HepG2 (cell line): ENCODE measurements around the gene TMC8. TPM values are rescaled to one million over a fixed set of nuclear protein-coding genes. Genes with fewer than 3 reads are reported as not detected.

ENCODE experiments used
- ATAC-seq: fragments of 200-7000 bp; cut with Tn5 transposase; 3 replicates; pipeline ENCODE4 v1.9.1; 2020; ENCODE audit warnings: mild to moderate bottlenecking, moderate library complexity
- BruUV-seq: library from RNA; stranded (reverse); fragments of 400-500 nt; replicated peaks from 2 replicates; lab custom pipeline; 2021; lab: Mats Ljungman, UMichigan
- CTCF ChIA-PET: fragments of 300-600 bp; formaldehyde crosslinking; extraction: SDS; loops from one replicate; lab custom pipeline; 2021; ENCODE audit warnings: low total read pairs, inconsistent platforms, low intra/inter-chr PET ratio; lab: Yijun Ruan, JAX
- POLR2A ChIA-PET: fragments of 350-600 bp; sonication (Branson Sonifier 250); formaldehyde crosslinking; loops from one replicate; lab custom pipeline; 2020; ENCODE audit warnings: antibody characterized with exemption, inconsistent platforms; lab: Yijun Ruan, JAX
- DNase-seq: peaks from one replicate; pipeline ENCODE4 v3.0.0-alpha.2; 2015; ENCODE audit warnings: low spot score
- FAIRE-seq: peaks from 3 replicates; lab custom pipeline; 2011; peaks lifted over from hg19 to GRCh38; lab: Jason Lieb, UNC
- H2AFZ ChIP-seq: one replicate; pipeline ENCODE4 v1.6.1; 2011; ENCODE audit warnings: low read length, inconsistent platforms
- H3K27ac ChIP-seq: fragments of 300-600 bp; 3 replicates; pipeline ENCODE4 v1.8.0; 2011; ENCODE audit warnings: mixed run types, mild to moderate bottlenecking, mixed read lengths, low read length, inconsistent platforms; ENCODE audit not compliant: insufficient read depth; ENCODE audit errors: extremely low read length
- H3K27me3 ChIP-seq, 2 experiments: fragments of 200-600 bp in 1 of 2; 2 replicates in 1 of 2; 3 replicates in 1 of 2; pipeline versions ENCODE4 v1.6.0 to v1.8.0; 2011; ENCODE audit warnings: low read length in 2 of 2, mild to moderate bottlenecking in 2 of 2, moderate library complexity in 2 of 2, inconsistent platforms in 1 of 2; ENCODE audit not compliant: insufficient read depth in 2 of 2, control insufficient read depth in 1 of 2
- H3K36me3 ChIP-seq, 2 experiments: fragments of 200-600 bp in 1 of 2; replicated peaks in 1 of 2; 2 replicates in 1 of 2; 3 replicates in 1 of 2; pipeline versions ENCODE4 v1.5.1 to v1.8.0; 2011; ENCODE audit warnings: low read length in 2 of 2, inconsistent platforms in 1 of 2; ENCODE audit not compliant: insufficient read depth in 2 of 2, control insufficient read depth in 1 of 2
- H3K4me1 ChIP-seq: 2 replicates; pipeline ENCODE4 v1.5.1; 2012; ENCODE audit warnings: low read length, inconsistent platforms; ENCODE audit not compliant: insufficient read depth
- H3K4me2 ChIP-seq: 2 replicates; pipeline ENCODE4 v1.6.0; 2011; ENCODE audit warnings: low read depth, low read length, inconsistent platforms
- H3K4me3 ChIP-seq, 3 experiments: fragments of 200-600 bp in 1 of 3; sonication (generic), shearing (Covaris generic) in 1 of 3; replicated peaks in 1 of 3; 2 replicates each; pipeline ENCODE4 v1.5.1; 2011 to 2016; ENCODE audit warnings: low read length in 3 of 3, inconsistent platforms in 2 of 3, low read depth in 2 of 3, mild to moderate bottlenecking in 2 of 3, control low read depth in 1 of 3, mixed read lengths in 1 of 3; ENCODE audit not compliant: insufficient read depth in 1 of 3
- H3K79me2 ChIP-seq: one replicate; pipeline ENCODE4 v1.6.1; 2011; ENCODE audit warnings: low read length, inconsistent platforms; ENCODE audit not compliant: insufficient read depth
- H3K9ac ChIP-seq: 2 replicates; pipeline ENCODE4 v1.6.0; 2011; ENCODE audit warnings: mild to moderate bottlenecking, low read depth, low read length, inconsistent platforms; ENCODE audit not compliant: insufficient read depth
- H3K9me3 ChIP-seq: 2 replicates; pipeline ENCODE4 v1.5.1; 2012; ENCODE audit warnings: mild to moderate bottlenecking, low read length
- H4K20me1 ChIP-seq: 2 replicates; pipeline ENCODE4 v1.6.0; 2011; ENCODE audit warnings: inconsistent platforms, mild to moderate bottlenecking, low read length, moderate library complexity; ENCODE audit not compliant: insufficient read depth
- AGO2 ChIP-seq: fragments of 200-400 bp; formaldehyde crosslinking; optimal IDR thresholded peaks from 2 replicates; pipeline ENCODE3; 2017; ENCODE audit warnings: mild to moderate bottlenecking, low read depth, low read length, moderate library complexity
- NFE2 ChIP-seq: sonication (generic); formaldehyde crosslinking; IDR thresholded peaks from 2 replicates; pipeline ENCODE4 v1.4.0; 2020; ENCODE audit warnings: missing genetic modification reagents
- PBX3 ChIP-seq: sonication (generic); formaldehyde crosslinking; IDR thresholded peaks from 2 replicates; pipeline ENCODE4 v1.8.1; 2023; ENCODE audit warnings: missing genetic modification reagents, inconsistent platforms, borderline replicate concordance
- RBFOX2 ChIP-seq: fragments of 200-400 bp; formaldehyde crosslinking; IDR thresholded peaks from 2 replicates; pipeline ENCODE4 v1.6.1; 2017; ENCODE audit warnings: low read depth, mild to moderate bottlenecking, low read length
- RFX3 ChIP-seq: IDR thresholded peaks from 2 replicates; pipeline ENCODE4 v1.6.1; 2016; ENCODE audit warnings: missing biosample characterization, missing genetic modification reagents
- SMAD9 ChIP-seq: sonication (generic); formaldehyde crosslinking; IDR thresholded peaks from 2 replicates; pipeline ENCODE4 v1.5.1; 2020; ENCODE audit warnings: mild to moderate bottlenecking, missing genetic modification reagents
- SP140L ChIP-seq: sonication (generic); formaldehyde crosslinking; IDR thresholded peaks from 2 replicates; pipeline ENCODE4 v1.4.0; 2020; ENCODE audit warnings: missing genetic modification reagents, borderline replicate concordance
- SRSF9 ChIP-seq: fragments of 200-400 bp; formaldehyde crosslinking; IDR thresholded peaks from 2 replicates; pipeline ENCODE4 v1.6.1; 2018; ENCODE audit warnings: borderline replicate concordance, mild to moderate bottlenecking, low read depth, low read length; ENCODE audit not compliant: insufficient read depth, poor library complexity, severe bottlenecking
- ZFP37 ChIP-seq: sonication (generic); formaldehyde crosslinking; IDR thresholded peaks from 2 replicates; pipeline ENCODE4 v1.4.0; 2020; ENCODE audit warnings: missing genetic modification reagents, borderline replicate concordance
- ZNF180 ChIP-seq: sonication (generic); formaldehyde crosslinking; IDR thresholded peaks from 2 replicates; pipeline ENCODE4 v1.4.0; 2020; ENCODE audit warnings: low read depth, missing genetic modification reagents, borderline replicate concordance
- ZNF337 ChIP-seq: sonication (generic); formaldehyde crosslinking; IDR thresholded peaks from 2 replicates; pipeline ENCODE4 v1.5.1; 2020; ENCODE audit warnings: missing genetic modification reagents, low read depth, mild to moderate bottlenecking, borderline replicate concordance
- ZNF558 ChIP-seq: sonication (generic); formaldehyde crosslinking; IDR thresholded peaks from 2 replicates; pipeline ENCODE4 v1.9.0; 2022; ENCODE audit warnings: mild to moderate bottlenecking, missing genetic modification reagents, borderline replicate concordance
- ZNF570 ChIP-seq: sonication (generic); formaldehyde crosslinking; IDR thresholded peaks from 2 replicates; pipeline ENCODE4 v1.4.0; 2020; ENCODE audit warnings: mild to moderate bottlenecking, missing genetic modification reagents, borderline replicate concordance
- ZNF720 ChIP-seq: sonication (generic); formaldehyde crosslinking; IDR thresholded peaks from 2 replicates; pipeline ENCODE4 v1.4.0; 2020; ENCODE audit warnings: missing genetic modification reagents
- WGBS: methylation state at CpG from one replicate; pipeline ENCODE4 v1.1.6; 2017; ENCODE audit warnings: low lambda C conversion rate; 5-methylcytosine and 5-hydroxymethylcytosine counted together
- in situ Hi-C: cut with HindIII; loops from 2 replicates; pipeline ENCODE4 v1.10.0; 2017; ENCODE audit warnings: low pct_unique_long_range_greater_than_20kb; ENCODE audit not compliant: extremely low pct_ligation_motif_present
- intact Hi-C: fragments of 100-400 bp; cut with micrococcal nuclease; formaldehyde crosslinking; loops from one replicate; pipeline ENCODE4 v1.10.0; 2022; ENCODE audit not compliant: unreplicated experiment
- polyA plus RNA-seq, 8 experiments: library from polyadenylated mRNA; depleted of rRNA in 3 of 8; stranded (reverse) in 7 of 8; unstranded in 1 of 8; fragments of >200 nt; fragmentation: Illumina TruSeq in 4 of 8; extraction: Trizol in 4 of 8; gene quantifications; 2 replicates each; pipeline versions ENCODE4 v1.2.1 to v1.2.3, GENCODE V29; 2011 to 2016; ENCODE audit warnings: low read depth in 4 of 8, missing spikeins in 1 of 8, mixed read lengths in 1 of 8; ENCODE audit not compliant: insufficient read depth in 1 of 8
- total RNA-seq, 5 experiments: library from RNA; depleted of rRNA; stranded (reverse); fragments of >200 nt; fragmentation: Illumina TruSeq; extraction: Trizol; gene quantifications; 2 replicates each; pipeline ENCODE4 v1.2.3, GENCODE V29; 2016; ENCODE audit warnings: low read depth in 1 of 5
- TF ChIP-seq, protein P1 (sequence below): IDR thresholded peaks from 2 replicates; pipeline ENCODE4 v1.6.1; 2016; ENCODE audit warnings: missing compliant biosample characterization, missing genetic modification reagents, borderline replicate concordance

TMC8 gene
- total and polyA plus RNA-seq, 2 of the 13 experiments (the other 11 are each of a cell fraction or from before 2014, with no cell fraction given) = 0.53 to 7.8 TPM

DNA sequence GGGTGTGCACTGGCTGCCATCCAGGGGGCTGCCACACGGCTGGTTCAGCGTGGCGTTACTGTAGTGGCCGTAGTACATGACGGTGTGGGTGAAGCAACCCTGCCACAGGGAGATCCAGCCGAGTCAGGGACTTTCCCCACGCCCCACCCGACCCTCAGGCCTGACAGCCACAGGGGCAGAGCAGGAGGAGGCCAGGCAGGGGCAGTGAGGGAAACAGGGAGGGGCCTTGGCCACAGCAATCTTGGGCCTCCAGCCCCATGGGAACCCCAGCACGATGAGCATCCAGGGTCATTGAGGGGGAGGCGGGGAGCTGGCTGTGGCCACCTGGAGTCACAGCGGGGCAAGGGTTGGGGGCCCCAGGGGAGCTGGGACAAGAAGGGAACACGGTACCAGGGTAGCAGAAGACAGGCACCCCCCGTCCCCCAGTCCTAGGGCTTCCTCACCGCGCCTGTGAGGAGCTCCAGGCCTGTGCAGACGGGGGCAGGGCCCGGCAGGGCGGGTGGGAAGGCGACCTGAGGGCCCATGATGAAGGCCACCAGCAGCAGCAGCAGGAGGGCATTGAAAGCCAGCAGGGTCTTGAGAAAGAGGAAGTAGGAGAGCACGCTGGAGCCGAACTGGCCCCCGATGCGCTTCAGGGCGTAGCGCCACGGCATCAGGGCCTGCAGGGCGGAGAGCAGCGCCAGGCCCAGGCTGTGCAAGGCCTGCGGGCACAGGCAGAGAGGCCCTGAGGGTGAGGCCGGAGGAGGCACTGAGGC, 6.3 kb upstream of the TMC8 start:
- H3K27me3 ChIP-seq = no peaks in the 10 kb centered on the region
- no peak overlapping the region for H3K27ac ChIP-seq
- H3K79me2 ChIP-seq = peaks cover 19% of the 10 kb centered on the region
- ChIA-PET POLR2A (interaction anchor here (1.0 to 1.1 kb wide), 2 partner anchors 45 to 66 kb away, joined by 3 read pairs; no protein-coding TSS in a partner anchor), CTCF (no interaction called here)
- H3K4me2 ChIP-seq = no peak overlapping the region
- no peak overlapping the region for H3K4me3 ChIP-seq
- 97% methylated on average over 20 of the region's 30 CpGs for WGBS
- no peaks in the 10 kb centered on the region for H3K9me3 ChIP-seq
- H3K36me3 ChIP-seq = peaks cover 39 to 50% of the 10 kb centered on the region in 2 experiments; a peak in 4 of 5 replicates
- BruUV-seq = no TSS peak
- FAIRE-seq (no peak), ATAC-seq (no peak), DNase-seq (no peak)
- no peak overlapping the region for H3K9ac ChIP-seq
- H2AFZ ChIP-seq = no peak overlapping the region
- peaks cover 29% of the 10 kb centered on the region for H3K4me1 ChIP-seq
- H4K20me1 ChIP-seq = peaks cover 11% of the 10 kb centered on the region; the same call in 1 of the 2 replicates
- TF ChIP-seq ZNF337 (CRISPR knock-in tag) (no peak), SP140L (CRISPR knock-in tag) (no peak), ZNF180 (CRISPR knock-in tag) (no peak), RFX3 (no peak), SRSF9 (no peak), PBX3 (no peak), ZFP37 (CRISPR knock-in tag) (no peak), ZNF558 (no peak), NFE2 (no peak), SMAD9 (CRISPR knock-in tag) (no peak), ZNF570 (CRISPR knock-in tag) (no peak), ZNF720 (CRISPR knock-in tag) (no peak), RBFOX2 (peak; percentile 14; the same call in 1 of the 2 replicates), AGO2 (peak; percentile 0)
- TF ChIP-seq, protein P1, sequence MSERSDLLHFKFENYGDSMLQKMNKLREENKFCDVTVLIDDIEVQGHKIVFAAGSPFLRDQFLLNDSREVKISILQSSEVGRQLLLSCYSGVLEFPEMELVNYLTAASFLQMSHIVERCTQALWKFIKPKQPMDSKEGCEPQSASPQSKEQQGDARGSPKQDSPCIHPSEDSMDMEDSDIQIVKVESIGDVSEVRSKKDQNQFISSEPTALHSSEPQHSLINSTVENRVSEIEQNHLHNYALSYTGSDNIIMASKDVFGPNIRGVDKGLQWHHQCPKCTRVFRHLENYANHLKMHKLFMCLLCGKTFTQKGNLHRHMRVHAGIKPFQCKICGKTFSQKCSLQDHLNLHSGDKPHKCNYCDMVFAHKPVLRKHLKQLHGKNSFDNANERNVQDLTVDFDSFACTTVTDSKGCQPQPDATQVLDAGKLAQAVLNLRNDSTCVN (CRISPR knock-in tag) = no peak
- intact Hi-C loops (no loop called here), in situ Hi-C loops (no loop called here)
